Esophagus squamous epithelium (tissue), 4 donors: ENCODE measurements around the gene NDUFA13.

Source experiments
- POLR2A ChIP-seq, 4 donors: fragments of 450-650 bp; IDR thresholded peaks; one replicate each; pipeline ENCODE4 v1.6.1; 2017; ENCODE audit warnings: antibody characterized with exemption in 4 of 4, mild to moderate bottlenecking in 4 of 4, moderate library complexity in 3 of 4
- TF ChIP-seq, protein P1 (sequence below), 6 experiments: fragments of 450-650 bp in 4 of 6; fragments of 200-600 bp in 2 of 6; sonication (generic) in 2 of 6; IDR thresholded peaks; one replicate each; pipeline ENCODE4 v1.5.1; 2016 to 2019; ENCODE audit warnings: antibody characterized with exemption in 6 of 6, mild to moderate bottlenecking in 4 of 6, moderate library complexity in 4 of 6

DNA sequence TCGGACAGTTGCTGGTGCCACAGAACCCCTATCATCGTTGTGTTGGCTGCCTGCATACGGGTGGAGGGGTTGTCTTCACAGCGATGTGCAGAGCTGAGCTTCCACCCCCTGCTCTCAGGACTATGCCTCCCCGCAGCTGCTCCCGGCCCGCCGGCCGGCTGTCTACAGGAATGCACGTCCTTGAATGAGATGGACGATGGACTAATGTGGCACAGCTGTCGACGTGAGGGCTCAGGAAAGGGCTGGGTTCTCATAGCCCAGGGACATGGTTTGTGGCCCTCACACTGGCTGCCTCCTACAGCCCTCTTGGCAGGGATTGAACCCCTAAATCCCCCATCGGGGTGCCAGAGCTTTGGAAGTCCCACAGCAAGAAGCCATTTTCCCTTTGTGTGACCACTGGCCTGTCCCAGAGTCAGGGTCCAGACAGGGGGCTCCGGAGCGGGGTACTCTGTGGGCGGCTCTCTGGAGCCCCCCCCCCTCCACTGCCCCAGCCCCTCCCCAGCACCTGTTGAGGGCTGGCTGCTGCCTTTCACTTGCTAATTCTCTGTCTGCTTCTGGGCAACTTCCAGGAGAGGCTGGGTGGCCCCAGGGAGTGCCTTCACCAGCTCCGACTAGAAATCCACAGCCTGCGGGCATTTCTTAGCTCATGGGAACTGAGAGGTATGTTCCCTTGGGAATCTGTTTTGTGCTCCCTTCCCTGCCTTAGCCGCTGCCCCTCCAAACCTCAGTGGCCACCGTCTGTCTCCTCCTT, 40.8 kb upstream of the NDUFA13 start:
- TF ChIP-seq, protein P1, sequence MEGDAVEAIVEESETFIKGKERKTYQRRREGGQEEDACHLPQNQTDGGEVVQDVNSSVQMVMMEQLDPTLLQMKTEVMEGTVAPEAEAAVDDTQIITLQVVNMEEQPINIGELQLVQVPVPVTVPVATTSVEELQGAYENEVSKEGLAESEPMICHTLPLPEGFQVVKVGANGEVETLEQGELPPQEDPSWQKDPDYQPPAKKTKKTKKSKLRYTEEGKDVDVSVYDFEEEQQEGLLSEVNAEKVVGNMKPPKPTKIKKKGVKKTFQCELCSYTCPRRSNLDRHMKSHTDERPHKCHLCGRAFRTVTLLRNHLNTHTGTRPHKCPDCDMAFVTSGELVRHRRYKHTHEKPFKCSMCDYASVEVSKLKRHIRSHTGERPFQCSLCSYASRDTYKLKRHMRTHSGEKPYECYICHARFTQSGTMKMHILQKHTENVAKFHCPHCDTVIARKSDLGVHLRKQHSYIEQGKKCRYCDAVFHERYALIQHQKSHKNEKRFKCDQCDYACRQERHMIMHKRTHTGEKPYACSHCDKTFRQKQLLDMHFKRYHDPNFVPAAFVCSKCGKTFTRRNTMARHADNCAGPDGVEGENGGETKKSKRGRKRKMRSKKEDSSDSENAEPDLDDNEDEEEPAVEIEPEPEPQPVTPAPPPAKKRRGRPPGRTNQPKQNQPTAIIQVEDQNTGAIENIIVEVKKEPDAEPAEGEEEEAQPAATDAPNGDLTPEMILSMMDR (IDR thresholded peaks at IDR 0.05) = no peak
- TF ChIP-seq POLR2A (IDR thresholded peaks at IDR 0.05) = no peak
